Measurements from ENCODE around the gene IGIP. TPM values are rescaled to one million over a fixed set of nuclear protein-coding genes. Genes with fewer than 3 reads are reported as not detected.

IGIP gene
- total RNA-seq, result 4.9 and 5.3 TPM in 2 replicates

GRCh38 chr5:140125637-140126036 lies at the start of gene IGIP:
TSS of gene IGIP (plus strand) at chr5:140125937. CDS start at chr5:140128477, 2,540 bp downstream.

GRCh38 chr5:140113699-140114263 lies 12.0 kb upstream of the IGIP start, which contains the start of gene PURA:
TSS of gene PURA (plus strand) at chr5:140114109. CDS start at chr5:140114182, 73 bp downstream.

GRCh38 chr5:140174465-140175366 lies 49.0 kb downstream of the IGIP start, which contains the start of gene CYSTM1:
TSS of gene CYSTM1 (plus strand) at chr5:140175188. CDS start at chr5:140194466, 19,278 bp downstream.

Other genes starting within 250 kb of the IGIP start
- 0.33 and 0.96 TPM in 2 replicates for gene NRG2, start 82.6 kb upstream of the IGIP start, total RNA-seq
- 12.4 and 13.2 TPM in 2 replicates for gene PURA, start 11.8 kb upstream of the IGIP start, total RNA-seq
- 27.4 and 30.7 TPM in 2 replicates for gene CYSTM1, start 49.3 kb downstream of the IGIP start, total RNA-seq
- 137 and 155 TPM in 2 replicates for gene PFDN1, start 177.2 kb downstream of the IGIP start, total RNA-seq
- gene HBEGF, start 220.7 kb downstream of the IGIP start, total RNA-seq, result 30.1 and 43.6 TPM in 2 replicates
- not detected in 2 replicates for gene SLC4A9, start 234.3 kb downstream of the IGIP start, total RNA-seq

Data from vein endothelial cell (primary cell).